CD4-positive, CD25-positive, alpha-beta regulatory T cell (primary cell): ENCODE data around the gene EIF3J. TPM values are rescaled to one million over a fixed set of nuclear protein-coding genes. Genes with fewer than 3 reads are reported as not detected.

Experiments used
- polyA plus RNA-seq, 4 donors: library from polyadenylated mRNA; unstranded; fragments of 300-500 nt; fragmentation: Illumina TruSeq; gene quantifications; one replicate each; pipeline ENCODE4 v1.2.3, GENCODE V29; 2021
- total RNA-seq: library from RNA; stranded (reverse); gene quantifications from one replicate; pipeline ENCODE4 v1.2.3, GENCODE V29; 2022

Gene EIF3J
- total and polyA plus RNA-seq, 5 donors from 2014 or later = 18.2 to 80.4 (median 25.7) TPM

Other genes starting within 250 kb of the EIF3J start
- gene GOLM2, start 248.4 kb upstream of the EIF3J start, total RNA-seq = 42.2 TPM
- 10 to 100 TPM; 43.0 to 46.5 (median 44.9) TPM for gene GOLM2, start 248.4 kb upstream of the EIF3J start, polyA plus RNA-seq
- 81.8 TPM for gene CTDSPL2, start 109.5 kb upstream of the EIF3J start, total RNA-seq
- 10 to 100 TPM; 41.3 to 54.6 (median 44.3) TPM for gene CTDSPL2, start 109.5 kb upstream of the EIF3J start, polyA plus RNA-seq
- gene SPG11, start 126.5 kb downstream of the EIF3J start, total RNA-seq = 71.5 TPM
- 10 to 100 TPM; 21.6 to 27.7 (median 24.6) TPM for gene SPG11, start 126.5 kb downstream of the EIF3J start, polyA plus RNA-seq
- gene PATL2, start 174.2 kb downstream of the EIF3J start, total RNA-seq = 44.1 TPM
- 10 to 100 TPM in 2 of 4 donors, 1 to 10 TPM in 2; 7.8 to 20.6 (median 12.8) TPM for gene PATL2, start 174.2 kb downstream of the EIF3J start, polyA plus RNA-seq
- 7,793 TPM for gene B2M, start 174.4 kb downstream of the EIF3J start, total RNA-seq
- over 10,000 TPM; 37,989 to 53,417 (median 43,977) TPM for gene B2M, start 174.4 kb downstream of the EIF3J start, polyA plus RNA-seq
- gene TRIM69, start 199.4 kb downstream of the EIF3J start, total RNA-seq = 50.5 TPM
- 10 to 100 TPM; 38.1 to 61.5 (median 55.7) TPM for gene TRIM69, start 199.4 kb downstream of the EIF3J start, polyA plus RNA-seq